ENCODE measurements around the gene XRCC3. TPM values are rescaled to one million over a fixed set of nuclear protein-coding genes. Genes with fewer than 3 reads are reported as not detected.

XRCC3 gene
- total RNA-seq (2021; ENCODE audit: unreplicated experiment): 36.8 TPM
- 17.2 TPM for polyA plus RNA-seq (2012; ENCODE audit: insufficient read length)
- Bru-seq, nascent RNA: percentile 61 among the genes with signal in this experiment
- BruChase-seq, experiment 1, labeled RNA remaining after a 2-hour chase: percentile 65 among the genes with signal in this experiment
- percentile 70 among the genes with signal in this experiment for BruChase-seq, experiment 2, labeled RNA remaining after a 6-hour chase
- long read RNA-seq, transcript XRCC3-211 (10 exons, 2,584 nt): minor isoform, 7 of 63 reads
- long read RNA-seq, transcript XRCC3-201 (9 exons, 2,563 nt): major isoform, 12 of 63 reads
- long read RNA-seq, partial matches to known transcripts: 15 of 63 reads
- long read RNA-seq, other reads (novel, unspliced or antisense): 28 of 63 reads

GRCh38 chr14:103715052-103716000 is at the start of gene XRCC3, which contains the start of gene ZFYVE21:
TSS of gene XRCC3 (minus strand) at chr14:103715451. CDS start at chr14:103711087, 4,364 bp downstream.
TSS of gene ZFYVE21 (plus strand) at chr14:103715810. CDS start at chr14:103715842, 32 bp downstream.
- Histone ChIP-seq H3K36me3 (ENCODE audit: control insufficient read depth, insufficient read depth, low read length) (no peaks in the 10 kb centered on the region; the same call in 1 of the 2 replicates), H3K4me1 (ENCODE audit: control insufficient read depth, insufficient read depth, low read length) (peaks cover 12% of the 10 kb centered on the region), H3K27me3 (ENCODE audit: control insufficient read depth, insufficient read depth, low read length) (no peaks in the 10 kb centered on the region), H3K9me3 (ENCODE audit: control insufficient read depth, insufficient read depth, low read depth, low read length) (no peaks in the 10 kb centered on the region), H3K4me3 (ENCODE audit: low read depth in 2 of 2, low read length in 2 of 2) (peak within 1 kb of the TSS; percentile 60 to 63), H3K27ac (ENCODE audit: low read length) (peak within 1 kb of the TSS; percentile 68)
- no TSS peak for BruUV-seq (replicated peaks)
- intact Hi-C loops (cut with micrococcal nuclease; ENCODE audit: unreplicated experiment) (no loop called here), in situ Hi-C loops (cut with HindIII; ENCODE audit: low pct_unique_long_range_greater_than_20kb, low sequenced_read_pairs) (no loop called here)
- ChIA-PET CTCF (no interaction called here), POLR2A (no interaction called here)
- peak; percentile 95 for DNase-seq (ENCODE audit: low read depth, low spot score)
- peak; percentile 94 for ATAC-seq
- TF ChIP-seq POLR2AphosphoS5 (IDR thresholded peaks at IDR 0.05; ENCODE audit: low read depth, low read length): peak; percentile 50; the same call in 1 of the 2 replicates
- 0 out of 2 replicates have a peak, but pooled peaks have one; percentile 26 for TF ChIP-seq SIN3A (IDR thresholded peaks at IDR 0.05; ENCODE audit: borderline replicate concordance, insufficient read depth, low read depth, low read length)
- TF ChIP-seq REST (IDR thresholded peaks at IDR 0.05; ENCODE audit: insufficient read depth in 1 of 2, low read depth in 2 of 2, low read length in 1 of 2): no peak
- TF ChIP-seq TCF7L2 (IDR thresholded peaks at IDR 0.05; ENCODE audit: low read depth, low read length): no peak
- TF ChIP-seq CTCF (IDR thresholded peaks at IDR 0.05): no peak

GRCh38 chr14:103763730-103764488 is 48.7 kb upstream of the XRCC3 start:
- Histone ChIP-seq H3K4me3 (ENCODE audit: low read depth in 2 of 2, low read length in 2 of 2) (no peak overlapping the region), H3K4me1 (ENCODE audit: control insufficient read depth, insufficient read depth, low read length) (no peaks in the 10 kb centered on the region), H3K27me3 (ENCODE audit: control insufficient read depth, insufficient read depth, low read length) (no peaks in the 10 kb centered on the region), H3K27ac (ENCODE audit: low read length) (no peak overlapping the region), H3K9me3 (ENCODE audit: control insufficient read depth, insufficient read depth, low read depth, low read length) (no peaks in the 10 kb centered on the region), H3K36me3 (ENCODE audit: control insufficient read depth, insufficient read depth, low read length) (no peaks in the 10 kb centered on the region)
- ChIA-PET POLR2A (no interaction called here), CTCF (interaction anchor here (0.7 kb wide), 1 partner anchor 129 kb away, joined by 3 read pairs; no protein-coding TSS in a partner anchor)
- DNase-seq (ENCODE audit: low read depth, low spot score): no peak
- intact Hi-C loops (cut with micrococcal nuclease; ENCODE audit: unreplicated experiment): no loop called here
- in situ Hi-C loops (cut with HindIII; ENCODE audit: low pct_unique_long_range_greater_than_20kb, low sequenced_read_pairs): no loop called here
- TF ChIP-seq CTCF (IDR thresholded peaks at IDR 0.05) (no peak), TCF7L2 (IDR thresholded peaks at IDR 0.05; ENCODE audit: low read depth, low read length) (no peak), REST (IDR thresholded peaks at IDR 0.05; ENCODE audit: insufficient read depth in 1 of 2, low read depth in 2 of 2, low read length in 1 of 2) (no peak), POLR2AphosphoS5 (IDR thresholded peaks at IDR 0.05; ENCODE audit: low read depth, low read length) (no peak), SIN3A (IDR thresholded peaks at IDR 0.05; ENCODE audit: borderline replicate concordance, insufficient read depth, low read depth, low read length) (no peak)
- BruUV-seq (replicated peaks): no TSS peak
- no peak for ATAC-seq

Data from Panc1 (cell line).